Urinary bladder (tissue), 4 donors: Measurements from ENCODE around the gene SPACA4. TPM values are rescaled to one million over a fixed set of nuclear protein-coding genes. Genes with fewer than 3 reads are reported as not detected.

Experiments used
- DNase-seq: peaks from one replicate; pipeline ENCODE4 v3.0.0-alpha.2; 2015; ENCODE audit errors: extremely low spot score
- H3K27ac ChIP-seq: one replicate; pipeline ENCODE4 v1.5.1; 2013; ENCODE audit warnings: low read depth, mild to moderate bottlenecking, moderate library complexity
- H3K36me3 ChIP-seq: one replicate; pipeline ENCODE4 v1.6.1; 2013; ENCODE audit warnings: mild to moderate bottlenecking, moderate library complexity; ENCODE audit not compliant: insufficient read depth
- H3K4me1 ChIP-seq: one replicate; pipeline ENCODE4 v1.6.1; 2013; ENCODE audit warnings: mild to moderate bottlenecking, moderate library complexity; ENCODE audit not compliant: insufficient read depth
- H3K4me3 ChIP-seq: one replicate; pipeline ENCODE4 v1.5.1; 2013; ENCODE audit warnings: low read depth, low read length
- WGBS: extraction: QIAGEN DNeasy Blood & Tissue Kit; methylation state at CpG from one replicate; pipeline ENCODE4 v1.1.7; 2013; 5-methylcytosine and 5-hydroxymethylcytosine counted together
- polyA plus RNA-seq: library from polyadenylated mRNA; stranded (reverse); fragments of 200-250 nt; gene quantifications from one replicate; pipeline ENCODE4 v1.2.3, GENCODE V29; 2013
- total RNA-seq: library from RNA; depleted of rRNA; stranded (reverse); fragments of >200 nt; gene quantifications from one replicate; pipeline ENCODE4 v1.2.3, GENCODE V29; 2014
- donor health status: healthy with polysubstance abuse.
- donor health status: healthy.

Gene SPACA4
- total and polyA plus RNA-seq, 2 donors, result not detected

DNA sequence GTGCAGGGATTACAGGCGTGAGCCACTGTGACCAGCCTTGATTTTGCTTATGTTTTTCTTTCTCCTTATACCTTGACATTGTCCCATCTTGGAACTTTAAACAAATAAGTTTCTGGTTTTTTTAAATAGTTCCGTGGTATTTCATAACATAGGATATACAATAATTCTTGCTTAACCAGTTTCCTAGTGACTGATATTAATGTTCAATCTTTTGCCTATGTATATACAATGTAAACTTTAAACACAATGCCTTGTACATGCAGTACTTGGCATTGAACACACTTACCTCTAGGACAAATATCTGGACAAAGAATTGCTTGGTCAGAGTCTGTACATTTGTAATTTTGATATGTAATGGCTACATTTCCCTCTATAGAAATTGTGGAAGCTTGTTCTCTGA is 24.4 kb upstream of the SPACA4 start:
- no peak for DNase-seq
- H3K36me3 ChIP-seq, result no peaks in the 10 kb centered on the region
- no peaks in the 10 kb centered on the region for H3K4me1 ChIP-seq
- WGBS, result 75% methylated on average over 2 of the region's 2 CpGs
- no peak overlapping the region for H3K27ac ChIP-seq
- no peak overlapping the region for H3K4me3 ChIP-seq

DNA sequence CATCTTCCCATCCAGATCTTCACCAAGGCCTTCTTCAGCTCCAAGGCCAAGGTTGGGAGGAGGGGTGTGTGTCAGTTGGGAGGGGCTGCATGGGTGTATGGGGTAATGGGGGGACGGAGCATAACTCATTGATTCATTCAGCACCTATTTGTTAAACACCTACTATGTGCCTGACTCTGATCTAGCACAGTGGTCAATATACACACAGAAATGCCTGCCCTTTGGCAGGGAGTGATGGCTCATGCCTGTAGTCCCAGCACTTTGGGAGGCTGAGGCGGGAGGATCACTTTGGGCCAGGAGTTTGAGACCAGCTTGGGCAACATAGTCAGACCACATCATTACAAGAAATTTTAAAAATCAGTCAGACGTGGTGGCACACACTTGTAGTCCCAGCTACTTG is 19.2 kb upstream of the SPACA4 start:
- no peaks in the 10 kb centered on the region for H3K36me3 ChIP-seq
- 91% methylated on average over 3 of the region's 3 CpGs for WGBS
- DNase-seq, result no peak
- H3K4me3 ChIP-seq, result no peak overlapping the region
- no peaks in the 10 kb centered on the region for H3K4me1 ChIP-seq
- no peak overlapping the region for H3K27ac ChIP-seq

DNA sequence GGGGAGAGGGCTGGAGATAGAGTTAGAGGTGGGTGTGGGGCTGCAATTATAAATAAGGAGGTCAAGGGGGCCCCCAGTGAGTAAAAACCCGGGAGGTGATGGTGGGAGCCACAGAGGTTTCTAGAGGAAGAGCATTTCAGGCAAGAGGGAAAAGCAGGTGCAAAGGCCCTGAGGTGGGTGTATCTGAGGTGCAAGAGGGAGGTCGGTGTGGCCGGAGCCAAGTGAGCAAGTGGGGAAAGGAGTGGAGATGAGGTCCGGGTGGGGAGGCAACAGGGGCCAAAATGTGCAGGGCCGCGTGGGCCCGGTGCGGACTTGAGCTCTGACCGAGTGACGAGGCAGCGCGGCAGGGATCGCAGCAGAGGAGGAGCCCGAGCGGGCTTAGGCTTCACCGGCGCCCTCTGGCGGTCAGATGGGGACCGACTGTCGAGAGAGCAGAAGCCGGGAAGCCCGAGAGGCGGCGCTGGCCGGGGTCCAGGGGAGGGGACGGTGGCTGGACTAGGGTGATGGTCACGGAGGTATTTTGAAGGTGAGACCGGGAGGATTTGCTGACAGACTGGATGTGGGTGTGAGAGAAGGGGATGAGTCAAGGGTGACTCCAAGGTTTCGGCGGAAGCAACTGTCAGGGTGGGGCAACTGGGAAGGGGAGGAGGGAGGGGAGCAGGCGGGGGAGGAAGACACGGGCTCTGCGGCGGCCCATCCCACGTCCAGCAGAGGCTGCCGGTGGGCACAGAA is 17.7 kb upstream of the SPACA4 start:
- Histone ChIP-seq H3K4me1 (no peaks in the 10 kb centered on the region), H3K36me3 (no peaks in the 10 kb centered on the region), H3K4me3 (no peak overlapping the region), H3K27ac (no peak overlapping the region)
- 4% methylated on average over 36 of the region's 36 CpGs for WGBS
- peak; percentile 43 for DNase-seq

DNA sequence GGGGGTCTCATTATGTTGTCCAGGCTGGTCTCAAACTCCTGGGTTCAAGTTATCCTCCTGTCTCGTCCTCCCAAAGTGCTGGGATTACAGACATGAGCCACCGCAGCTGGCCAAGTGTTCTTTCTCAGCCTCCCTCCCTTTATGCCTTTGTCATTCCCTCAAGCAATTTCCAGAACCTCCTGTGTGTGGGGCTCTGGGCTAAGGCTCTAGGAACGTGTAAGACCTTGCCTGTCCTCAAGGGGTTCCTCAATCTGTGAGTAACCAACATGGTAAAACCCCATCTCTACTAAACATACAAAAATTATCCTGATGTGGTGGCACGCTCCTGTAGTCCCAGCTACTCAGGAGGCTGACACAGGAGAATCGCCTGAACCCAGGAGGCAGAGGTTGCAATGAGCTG is 15.5 kb upstream of the SPACA4 start:
- Histone ChIP-seq H3K4me3 (no peak overlapping the region), H3K27ac (no peak overlapping the region), H3K36me3 (no peaks in the 10 kb centered on the region), H3K4me1 (no peaks in the 10 kb centered on the region)
- 77% methylated on average over 5 of the region's 5 CpGs for WGBS
- DNase-seq, result no peak

DNA sequence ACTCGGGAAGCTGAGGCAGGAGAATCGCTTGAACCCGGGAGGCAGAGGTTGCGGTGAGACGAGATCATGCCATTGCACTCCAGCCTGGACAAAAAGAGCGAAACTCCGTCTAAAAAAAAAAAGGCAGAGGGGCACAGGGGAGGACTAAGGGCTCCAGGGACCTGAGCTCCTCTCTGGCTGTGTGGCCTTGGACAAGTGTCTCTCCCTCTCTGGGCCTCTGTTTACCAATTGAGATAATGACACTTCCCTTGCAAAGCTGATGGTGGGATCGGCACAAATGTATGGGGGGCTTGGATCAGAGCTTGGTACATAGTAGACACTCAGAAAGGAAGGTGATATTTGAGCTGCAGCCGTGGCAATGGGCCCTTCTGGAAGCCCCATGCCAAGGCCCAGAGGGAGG is 11.4 kb upstream of the SPACA4 start:
- DNase-seq, result no peak
- no peaks in the 10 kb centered on the region for H3K4me1 ChIP-seq
- WGBS, result 82% methylated on average over 9 of the region's 9 CpGs
- H3K36me3 ChIP-seq, result no peaks in the 10 kb centered on the region
- H3K27ac ChIP-seq, result no peak overlapping the region
- no peak overlapping the region for H3K4me3 ChIP-seq

DNA sequence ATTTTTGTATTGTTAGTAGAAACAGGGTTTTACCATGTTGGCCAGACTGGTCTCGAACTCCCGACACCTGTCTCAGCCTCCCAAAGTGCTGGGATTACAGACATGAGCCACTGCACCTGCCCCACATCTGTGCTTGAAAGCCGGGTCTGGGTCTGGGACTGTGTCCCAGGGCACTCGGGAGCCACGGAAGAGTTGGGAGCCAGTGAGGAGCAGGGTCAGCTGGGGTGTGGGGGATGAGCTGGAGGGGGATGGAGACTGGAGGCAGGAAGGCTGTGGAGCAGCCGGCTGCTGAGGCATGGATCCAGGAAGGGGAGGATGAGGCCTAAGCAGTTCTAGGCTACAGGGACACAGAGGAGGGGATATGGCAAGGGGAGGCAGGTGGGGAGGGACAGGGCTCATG is 10.7 kb upstream of the SPACA4 start:
- H3K4me1 ChIP-seq, result no peaks in the 10 kb centered on the region
- no peak overlapping the region for H3K4me3 ChIP-seq
- WGBS, result 71% methylated on average over 6 of the region's 6 CpGs
- no peak overlapping the region for H3K27ac ChIP-seq
- H3K36me3 ChIP-seq, result no peaks in the 10 kb centered on the region
- DNase-seq, result no peak

DNA sequence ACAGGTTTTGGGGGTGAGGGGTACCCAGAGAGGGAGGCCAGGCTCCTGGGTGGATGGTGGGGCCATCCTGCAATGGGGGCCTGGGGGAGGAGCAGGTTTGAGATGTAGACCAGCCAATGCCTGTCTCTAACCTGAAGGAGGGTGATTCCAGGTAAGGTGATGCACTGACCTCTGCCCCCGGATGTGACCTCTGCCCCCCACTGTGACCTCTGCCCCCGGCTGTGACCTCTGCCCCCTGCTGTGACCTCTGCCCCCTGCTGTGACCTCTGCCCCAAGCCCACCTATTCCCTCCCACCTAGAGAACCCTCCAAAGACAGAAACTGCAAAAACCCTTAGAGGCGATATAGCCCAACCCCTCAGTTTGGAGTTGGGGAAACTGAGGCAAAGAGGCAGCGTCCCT is 10.3 kb upstream of the SPACA4 start:
- Histone ChIP-seq H3K36me3 (no peaks in the 10 kb centered on the region), H3K27ac (no peak overlapping the region), H3K4me3 (no peak overlapping the region), H3K4me1 (no peaks in the 10 kb centered on the region)
- DNase-seq, result no peak
- 78% methylated on average over 4 of the region's 4 CpGs for WGBS

DNA sequence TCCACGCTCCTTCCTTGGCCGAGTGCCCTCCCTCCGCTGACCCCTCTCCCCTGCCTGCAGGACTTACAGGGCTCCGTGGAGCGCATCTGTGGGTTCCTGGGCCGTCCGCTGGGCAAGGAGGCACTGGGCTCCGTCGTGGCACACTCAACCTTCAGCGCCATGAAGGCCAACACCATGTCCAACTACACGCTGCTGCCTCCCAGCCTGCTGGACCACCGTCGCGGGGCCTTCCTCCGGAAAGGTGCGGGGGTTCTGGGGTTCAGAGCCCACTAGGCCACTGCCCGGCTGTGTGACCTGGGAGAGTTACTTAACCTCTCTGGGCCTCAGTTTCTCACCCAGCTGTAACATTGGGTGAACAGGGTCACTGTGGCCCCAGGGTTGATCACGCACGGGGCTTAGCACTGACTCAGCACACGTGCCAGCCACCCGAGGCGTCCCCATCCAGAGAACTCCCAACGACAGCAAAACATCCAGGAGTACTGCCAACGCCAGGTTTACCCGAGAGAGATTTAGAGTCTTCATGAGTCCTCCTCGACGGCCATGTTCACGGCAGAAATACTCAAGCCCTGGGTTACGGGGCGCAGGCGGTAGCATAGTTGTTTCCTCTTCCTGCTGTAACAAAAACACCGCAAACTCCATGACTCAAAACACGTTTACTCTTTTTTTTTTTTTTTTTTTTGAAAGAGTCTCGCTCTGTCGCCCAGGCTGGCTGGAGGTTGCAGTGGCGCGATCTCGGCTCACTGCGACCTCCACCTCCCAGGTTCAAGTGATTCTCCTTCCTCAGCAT is 9.7 kb upstream of the SPACA4 start:
- DNase-seq, result no peak
- Histone ChIP-seq H3K4me1 (no peaks in the 10 kb centered on the region), H3K36me3 (no peaks in the 10 kb centered on the region), H3K4me3 (no peak overlapping the region), H3K27ac (no peak overlapping the region)
- WGBS, result 79% methylated on average over 39 of the region's 39 CpGs

DNA sequence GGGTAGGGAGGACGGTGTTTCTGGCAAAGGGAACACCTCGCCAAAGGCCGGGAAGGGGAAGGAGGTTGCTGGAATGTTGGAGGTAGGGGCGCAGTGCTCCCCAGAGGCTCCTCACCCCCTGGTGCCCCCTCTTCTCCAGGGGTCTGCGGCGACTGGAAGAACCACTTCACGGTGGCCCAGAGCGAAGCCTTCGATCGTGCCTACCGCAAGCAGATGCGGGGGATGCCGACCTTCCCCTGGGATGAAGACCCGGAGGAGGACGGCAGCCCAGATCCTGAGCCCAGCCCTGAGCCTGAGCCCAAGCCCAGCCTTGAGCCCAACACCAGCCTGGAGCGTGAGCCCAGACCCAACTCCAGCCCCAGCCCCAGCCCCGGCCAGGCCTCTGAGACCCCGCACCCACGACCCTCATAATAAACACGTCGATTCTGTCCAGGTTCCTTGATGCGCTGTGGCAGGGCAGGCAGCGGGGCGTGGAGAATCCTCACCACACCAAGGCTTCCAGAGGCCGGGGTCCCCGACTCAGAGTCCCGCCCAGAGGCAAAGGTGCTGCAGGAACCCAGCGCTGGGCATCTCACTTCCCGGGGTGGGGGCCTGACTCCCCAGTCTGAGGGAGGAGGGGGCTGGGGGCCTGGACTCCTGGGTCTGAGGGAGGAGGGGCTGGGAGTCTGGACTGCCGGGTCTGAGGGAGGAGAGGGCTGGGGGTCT is 7.4 kb upstream of the SPACA4 start:
- DNase-seq, result no peak
- Histone ChIP-seq H3K27ac (no peak overlapping the region), H3K4me3 (no peak overlapping the region), H3K4me1 (no peaks in the 10 kb centered on the region), H3K36me3 (no peaks in the 10 kb centered on the region)
- WGBS, result 69% methylated on average over 30 of the region's 30 CpGs

DNA sequence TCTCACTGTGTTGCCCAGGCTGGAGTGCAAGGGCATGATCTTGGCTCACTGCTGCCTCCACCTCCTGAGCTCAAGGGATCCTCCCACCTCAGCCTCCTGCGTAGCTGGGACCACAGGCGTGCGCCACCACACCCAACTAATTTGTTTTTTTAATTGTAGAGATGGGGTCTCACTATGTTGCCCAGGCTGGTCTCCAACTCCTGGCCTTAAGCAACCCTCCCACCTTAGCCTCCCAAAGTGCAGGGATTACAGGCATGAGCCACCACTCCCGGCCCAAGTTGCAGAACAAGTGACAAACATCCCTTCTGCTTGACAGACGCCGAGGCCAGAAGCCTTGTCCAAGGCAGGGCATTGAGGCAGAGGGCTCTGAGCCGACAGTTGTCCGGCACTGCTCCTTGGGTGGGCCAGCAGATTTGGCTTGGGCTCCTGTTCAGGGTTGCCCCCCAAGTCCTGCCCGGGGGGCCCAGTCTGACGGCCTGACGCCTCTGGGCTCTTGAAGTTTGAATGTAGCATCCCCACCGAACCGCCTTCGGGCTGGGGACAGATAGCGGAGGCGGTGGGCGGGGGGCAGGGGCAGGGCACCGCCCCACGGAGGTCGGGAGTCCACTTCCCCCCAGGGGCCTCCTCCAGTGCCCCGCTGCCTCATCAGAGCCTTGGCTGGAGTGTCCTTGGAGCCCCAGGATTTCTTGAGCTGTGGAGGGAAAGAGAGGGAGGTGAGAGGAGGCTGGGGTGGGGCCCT is 5.7 kb upstream of the SPACA4 start:
- Histone ChIP-seq H3K36me3 (no peaks in the 10 kb centered on the region), H3K4me3 (no peak overlapping the region), H3K27ac (no peak overlapping the region), H3K4me1 (no peaks in the 10 kb centered on the region)
- WGBS, result 88% methylated on average over 21 of the region's 21 CpGs
- DNase-seq, result no peak

DNA sequence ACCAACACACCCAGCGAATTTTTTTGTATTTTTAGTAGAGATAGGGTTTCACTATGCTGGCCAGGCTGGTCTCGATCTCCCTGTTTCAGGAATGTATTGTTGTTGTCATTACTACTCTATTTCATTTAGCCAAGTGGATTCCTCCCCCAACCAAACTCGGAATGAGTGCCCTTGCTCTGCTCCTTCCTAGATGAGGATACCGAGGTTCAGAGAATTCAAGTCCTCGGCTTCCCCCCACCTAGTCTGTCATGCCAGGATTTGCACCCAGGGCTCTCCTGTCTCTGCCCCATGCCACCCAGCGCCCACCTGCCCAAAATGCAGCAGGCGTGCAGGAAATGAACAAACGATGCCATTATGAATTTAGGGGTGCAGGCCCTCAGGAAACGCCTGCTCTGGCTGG is 3.5 kb upstream of the SPACA4 start:
- DNase-seq, result no peak
- no peak overlapping the region for H3K4me3 ChIP-seq
- no peak overlapping the region for H3K27ac ChIP-seq
- H3K36me3 ChIP-seq, result no peaks in the 10 kb centered on the region
- WGBS, result 84% methylated on average over 9 of the region's 9 CpGs
- no peaks in the 10 kb centered on the region for H3K4me1 ChIP-seq

DNA sequence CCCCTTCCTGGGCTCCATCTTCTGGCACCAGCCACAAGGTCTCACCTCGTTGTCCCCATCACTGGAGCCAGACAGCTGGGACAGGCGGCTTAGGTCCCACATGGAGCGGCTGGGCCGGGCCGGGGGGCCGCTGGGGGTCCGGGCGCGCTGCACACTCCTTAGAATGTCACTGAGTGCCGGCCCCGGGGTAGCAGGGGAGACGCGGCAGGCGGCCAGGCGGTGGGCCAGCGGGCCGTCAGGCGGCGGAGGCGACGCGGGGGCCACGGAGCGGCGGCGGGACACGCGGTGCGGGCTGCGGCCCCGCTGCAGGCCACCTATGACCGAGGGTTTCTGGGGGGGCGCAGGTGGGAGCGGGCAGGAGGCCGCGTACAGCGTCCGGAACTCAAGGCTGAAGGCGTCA is 3.1 kb upstream of the SPACA4 start:
- no peaks in the 10 kb centered on the region for H3K36me3 ChIP-seq
- no peak for DNase-seq
- WGBS, result 92% methylated on average over 39 of the region's 39 CpGs
- H3K4me3 ChIP-seq, result no peak overlapping the region
- no peaks in the 10 kb centered on the region for H3K4me1 ChIP-seq
- H3K27ac ChIP-seq, result no peak overlapping the region

DNA sequence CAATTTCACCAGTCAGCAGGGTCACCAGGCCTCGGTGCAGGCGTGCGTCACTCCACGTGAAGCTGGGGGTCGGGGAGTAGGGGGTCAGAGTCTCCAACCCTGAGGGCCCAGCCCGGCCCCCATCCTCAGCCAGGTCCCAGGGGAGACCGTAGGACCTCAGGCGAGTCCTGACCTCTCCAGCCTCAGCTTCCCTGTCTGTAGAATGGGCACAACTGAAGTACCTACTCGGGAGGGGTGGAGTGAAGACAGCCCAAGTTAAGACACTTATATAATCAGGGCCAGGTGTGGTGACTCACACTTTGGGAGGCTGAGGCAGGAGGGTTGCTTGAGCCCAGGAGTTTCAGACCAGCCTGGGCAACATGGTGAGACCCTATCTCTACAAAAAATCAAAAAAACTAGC is 2.7 kb upstream of the SPACA4 start:
- H3K4me1 ChIP-seq, result no peaks in the 10 kb centered on the region
- no peak overlapping the region for H3K27ac ChIP-seq
- 91% methylated on average over 9 of the region's 9 CpGs for WGBS
- H3K4me3 ChIP-seq, result no peak overlapping the region
- DNase-seq, result no peak
- H3K36me3 ChIP-seq, result no peaks in the 10 kb centered on the region
